Measurements from ENCODE around the gene MFSD12.

The MFSD12 gene

GRCh38 chr19:3555653-3556422, 1.5 kb downstream of the MFSD12 start:
- DNase-seq (ENCODE audit: low spot score) = no peak

DNA sequence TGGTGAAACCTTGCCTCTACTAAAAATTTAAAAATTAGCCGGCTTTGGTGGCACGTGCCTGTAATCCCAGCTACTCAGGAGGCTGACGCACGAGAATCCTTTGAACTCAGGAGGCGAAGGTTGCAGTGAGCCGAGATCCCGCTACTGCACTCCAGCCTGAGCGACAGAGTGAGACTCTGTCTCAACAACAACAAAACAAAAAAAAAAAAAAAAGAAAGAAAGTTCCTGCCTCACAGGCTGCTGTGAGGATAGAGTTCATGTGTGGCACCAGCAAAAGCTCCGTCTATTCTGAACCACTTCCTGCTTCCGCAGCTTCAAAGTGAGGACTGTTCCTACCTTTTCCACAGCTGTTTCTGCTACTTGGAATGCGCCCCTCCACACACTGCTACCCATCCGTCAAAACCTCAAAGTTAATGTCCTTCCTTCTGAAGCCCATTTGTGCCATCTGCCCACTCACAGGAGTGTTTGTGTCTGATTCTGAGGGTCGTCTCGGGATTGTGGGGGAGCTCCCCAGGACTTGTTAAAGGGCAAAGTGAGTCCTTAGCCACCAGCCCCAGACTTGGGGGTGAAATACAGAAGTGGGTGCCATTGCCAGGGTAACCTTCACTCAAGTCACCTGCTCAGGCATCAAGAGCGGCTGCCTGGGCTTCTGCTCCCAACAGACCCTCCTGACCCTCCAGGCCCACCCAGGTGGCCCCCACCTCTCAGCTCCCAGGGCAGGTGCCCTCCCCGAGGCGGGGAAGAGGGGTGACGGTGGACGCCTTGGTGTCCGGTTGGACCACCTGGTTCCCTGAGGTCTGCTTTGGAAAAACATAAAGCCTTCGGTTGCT, 2.9 kb downstream of the MFSD12 start:
- no peak for DNase-seq (ENCODE audit: low spot score)

DNA sequence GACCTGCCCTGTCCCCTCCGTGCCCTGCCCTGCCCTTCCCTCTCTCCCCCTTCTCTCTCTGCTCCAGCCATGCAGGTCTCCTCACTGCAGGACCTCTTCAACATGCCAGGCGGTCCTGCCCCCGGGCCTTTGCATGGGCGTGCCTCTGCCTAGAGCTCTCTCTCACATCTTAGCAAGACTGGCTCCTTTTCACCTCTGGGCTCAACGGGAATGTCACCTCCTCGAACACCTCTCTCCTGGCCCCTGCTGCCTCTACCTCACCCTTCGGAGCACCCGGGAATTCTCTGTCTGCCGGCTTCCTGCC, 5.6 kb downstream of the MFSD12 start:
- no peak for DNase-seq (ENCODE audit: low spot score)

- DNase-seq (ENCODE audit: low spot score) = no peak
These were observed 6.2 kb downstream of the MFSD12 start for GRCh38 chr19:3550947-3551791.

DNA sequence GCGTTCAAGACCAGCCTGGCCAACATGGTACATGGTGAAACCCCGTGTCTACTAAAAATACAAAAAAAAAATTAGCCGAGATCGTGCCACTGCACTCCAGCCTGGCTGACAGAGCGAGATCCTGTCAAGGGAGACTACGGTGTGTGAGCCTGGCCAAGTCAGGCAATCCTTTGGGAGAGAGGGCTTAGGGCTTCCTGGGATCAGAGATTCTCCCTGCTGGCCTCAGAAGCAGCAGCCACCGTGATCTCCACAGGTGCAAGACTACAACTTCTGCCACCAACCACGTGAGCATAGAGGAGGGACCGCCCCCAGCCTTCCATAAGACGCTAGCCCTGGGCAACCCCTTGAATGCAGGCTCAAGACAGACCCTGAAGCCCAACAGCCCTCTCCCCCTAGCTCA, 7.6 kb downstream of the MFSD12 start:
- DNase-seq (ENCODE audit: low spot score) = no peak

GRCh38 chr19:3548606-3549005, 8.8 kb downstream of the MFSD12 start:
- no peak for DNase-seq (ENCODE audit: low spot score)

GRCh38 chr19:3547767-3548282, 9.6 kb downstream of the MFSD12 start:
- DNase-seq (ENCODE audit: low spot score) = no peak

- no peak for DNase-seq (ENCODE audit: low spot score)
These were observed 10.1 kb downstream of the MFSD12 start for GRCh38 chr19:3547301-3547731.

GRCh38 chr19:3546119-3546518, 11.3 kb downstream of the MFSD12 start:
- DNase-seq (ENCODE audit: low spot score) = no peak

- no peak for DNase-seq (ENCODE audit: low spot score)
These were observed 11.7 kb downstream of the MFSD12 start for GRCh38 chr19:3545669-3546034.

- DNase-seq (ENCODE audit: low spot score) = no peak
These were observed 12.4 kb downstream of the MFSD12 start for GRCh38 chr19:3544742-3545668.

GRCh38 chr19:3544058-3544376, 13.4 kb downstream of the MFSD12 start:
- no peak for DNase-seq (ENCODE audit: low spot score)

GRCh38 chr19:3543150-3544057, 14.0 kb downstream of the MFSD12 start:
- no peak for DNase-seq (ENCODE audit: low spot score)

GRCh38 chr19:3539756-3540118, 17.6 kb downstream of the MFSD12 start:
- no peak for DNase-seq (ENCODE audit: low spot score)

DNA sequence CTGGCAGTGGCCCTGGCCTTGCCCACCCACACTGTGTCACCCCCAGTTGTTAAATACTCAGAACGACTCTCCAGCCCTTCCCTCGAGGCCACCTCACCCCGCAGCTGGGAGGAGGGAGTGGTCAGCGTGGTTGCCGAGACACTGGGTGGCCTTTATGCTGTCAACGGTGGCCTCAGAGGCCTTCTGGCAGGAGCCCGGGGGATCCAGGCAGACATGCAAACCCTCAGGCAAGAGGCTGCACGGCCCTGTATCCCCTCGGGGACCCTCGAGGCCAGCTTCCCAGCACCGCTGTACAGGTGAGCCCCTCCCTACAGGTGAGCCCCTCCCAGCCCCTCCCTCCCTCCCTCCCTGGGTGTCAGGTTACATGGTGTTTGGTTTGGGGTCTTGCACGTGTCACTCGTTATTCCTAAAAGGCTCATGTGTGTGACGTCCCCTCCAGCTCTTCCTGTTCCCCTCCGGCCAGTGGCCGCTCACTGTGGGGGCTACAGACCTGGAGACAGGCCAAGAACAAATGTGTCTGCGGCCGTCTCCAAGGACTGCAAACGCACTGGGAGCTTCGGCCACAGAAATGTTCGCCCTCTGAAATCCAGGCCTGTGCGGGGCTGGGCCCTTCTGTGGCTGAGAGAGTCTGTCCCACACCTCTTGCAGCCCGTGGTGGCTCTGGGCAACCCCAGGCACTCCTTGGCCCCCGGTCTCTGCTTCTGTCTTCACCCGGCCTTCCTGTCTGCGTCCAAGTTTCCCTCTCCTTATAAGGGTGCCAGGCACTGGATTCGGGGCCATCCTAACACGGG, 18.2 kb downstream of the MFSD12 start, which contains the start of gene TEKTIP1:
Gene TEKTIP1, plus strand, starts transcription at position 210 of the 791 bp plus-strand sequence. Its CDS starts 4 bp downstream, at position 214.
- no peak for DNase-seq (ENCODE audit: low spot score)

DNA sequence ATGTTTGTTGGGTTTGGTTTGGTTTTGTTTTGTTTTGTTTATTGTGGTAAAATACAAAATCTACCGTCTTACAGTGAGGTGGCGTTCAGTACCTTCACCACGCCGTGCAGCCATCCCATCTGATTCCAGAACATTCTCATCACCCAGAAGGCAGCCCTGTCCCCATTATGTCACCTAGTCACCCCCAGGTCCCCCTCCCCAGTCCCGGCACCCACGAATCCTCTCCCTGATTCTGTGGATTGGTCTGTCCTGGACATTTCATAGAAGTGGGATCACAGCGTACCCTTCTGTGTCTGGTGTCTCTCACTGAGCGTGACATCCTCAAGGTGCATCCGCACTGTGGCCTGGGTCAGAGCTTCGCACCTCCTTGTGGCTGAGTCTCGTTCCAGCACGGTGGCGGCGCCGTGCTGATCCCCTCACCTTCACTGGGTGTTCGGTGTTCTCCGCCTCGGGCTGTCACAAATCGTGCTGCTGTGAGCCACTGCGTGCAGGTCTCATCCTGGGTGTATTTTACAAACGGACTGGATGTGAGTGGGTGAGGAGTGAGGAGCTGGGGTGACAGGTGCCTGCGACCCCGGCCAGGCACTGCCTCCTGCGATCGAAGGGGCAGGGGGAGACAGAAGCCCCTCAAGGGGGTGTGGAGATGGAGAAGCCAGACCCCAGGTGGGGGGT, 19.0 kb downstream of the MFSD12 start:
- DNase-seq (ENCODE audit: low spot score) = no peak

DNA sequence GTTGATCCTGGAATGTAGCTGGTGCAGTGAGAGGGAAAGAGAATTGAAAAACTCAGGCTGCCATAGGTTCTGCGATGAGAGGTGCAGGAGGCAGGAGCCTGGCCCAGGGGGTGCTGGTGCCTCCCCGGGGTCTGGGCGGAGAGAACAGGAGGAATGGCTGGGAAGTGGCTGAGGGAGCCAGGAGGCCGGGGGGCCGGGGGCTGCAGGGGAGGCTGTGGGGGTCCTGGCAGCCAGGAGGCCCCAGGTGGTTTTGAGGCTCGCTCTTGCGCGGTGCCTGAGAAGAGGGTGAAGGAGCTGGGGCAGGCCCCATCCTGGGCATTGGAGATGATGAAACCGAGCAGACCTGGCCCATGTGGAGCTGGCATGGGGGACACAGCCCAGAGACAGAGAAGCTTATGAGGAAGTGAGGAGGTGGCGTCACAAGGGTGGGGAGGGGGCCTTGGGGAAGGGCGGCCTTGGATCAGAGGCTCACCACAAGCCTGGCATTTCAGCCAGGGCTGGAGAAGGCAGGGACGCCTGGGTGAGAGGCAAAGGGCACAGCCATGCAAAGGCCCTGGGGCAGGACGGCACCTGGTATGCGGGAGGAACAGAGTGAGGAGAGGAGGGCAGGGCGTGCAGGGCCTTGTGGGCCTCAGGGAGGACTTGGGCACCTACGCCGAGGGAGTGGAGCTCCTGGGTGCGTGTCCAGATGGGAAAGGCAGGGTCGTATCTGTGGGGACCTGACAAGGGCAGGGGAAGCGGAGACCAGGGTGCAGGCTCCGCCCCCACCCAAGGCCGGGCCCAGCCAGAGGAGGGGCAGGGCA, 19.7 kb downstream of the MFSD12 start:
- no peak for DNase-seq (ENCODE audit: low spot score)

GRCh38 chr19:3537101-3537437, 20.3 kb downstream of the MFSD12 start:
- DNase-seq (ENCODE audit: low spot score) = no peak
